Measurements from ENCODE around the gene PRDM11.

PRDM11 gene

GRCh38 chr11:45142241-45143055 is 4.0 kb upstream of the PRDM11 start:
- no peak for DNase-seq

DNA sequence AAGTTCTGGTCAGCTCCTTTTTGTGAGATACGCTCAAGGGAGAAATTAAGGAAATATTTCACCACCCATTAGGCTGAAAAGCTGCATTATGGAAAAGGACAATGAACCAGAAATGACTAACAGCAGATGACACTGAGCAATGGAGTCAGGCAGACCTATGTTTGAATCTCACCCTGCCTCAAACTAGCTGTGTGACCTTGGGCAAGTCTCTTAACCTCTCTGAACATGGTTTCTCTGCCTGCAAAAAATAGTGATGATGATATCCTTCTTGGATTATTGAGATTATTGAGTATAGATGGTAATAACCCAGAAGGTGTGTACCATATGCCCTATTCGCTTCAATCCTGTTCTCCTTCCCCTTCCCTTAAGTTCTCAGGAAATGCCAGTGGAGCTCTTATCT is 2.9 kb upstream of the PRDM11 start:
- DNase-seq = no peak

DNA sequence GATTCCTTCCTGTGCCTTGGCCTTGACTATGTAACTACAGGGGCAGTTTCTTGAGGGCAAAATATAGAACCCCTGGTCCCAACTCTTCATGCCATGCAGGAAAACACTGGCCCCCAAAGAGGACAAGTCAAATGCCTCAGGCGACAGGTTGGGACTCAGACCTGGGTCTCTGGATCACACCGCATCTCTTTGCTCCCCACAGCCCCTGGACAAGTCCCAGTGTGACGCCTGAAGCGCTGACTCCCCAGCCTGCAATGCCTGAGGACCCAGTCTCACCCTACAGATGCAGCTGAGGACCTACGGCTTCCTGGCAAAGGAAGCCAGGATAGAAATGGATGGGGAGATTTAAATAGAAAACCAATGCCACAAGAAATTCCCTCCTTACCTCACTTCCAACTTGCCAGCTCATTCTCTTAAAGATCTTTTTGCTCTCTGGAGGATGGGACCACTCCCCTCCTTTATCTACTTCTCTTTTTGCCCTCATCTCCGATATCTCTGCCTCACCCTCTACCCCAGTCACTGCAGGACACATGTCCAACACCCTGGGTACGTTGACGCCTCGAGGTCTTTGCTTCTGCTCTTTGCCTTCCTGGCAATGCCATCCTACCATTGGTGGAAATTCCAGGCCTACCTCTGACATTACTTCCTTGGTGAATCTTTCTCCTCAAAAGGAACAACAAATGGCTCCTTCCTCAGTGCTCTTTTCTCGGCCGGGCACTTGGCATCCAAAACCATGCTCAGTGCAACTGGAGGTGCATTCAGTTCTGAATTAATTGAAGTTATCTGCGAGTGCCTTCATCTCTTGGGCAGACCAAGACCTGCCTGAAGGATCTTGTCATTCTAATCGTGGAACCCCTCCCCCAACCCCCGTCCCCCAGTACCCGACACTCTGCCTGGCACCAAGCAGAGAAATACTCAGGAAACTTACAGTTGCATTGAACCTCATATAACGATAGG is 2.0 kb upstream of the PRDM11 start:
- DNase-seq = no peak

GRCh38 chr11:45145083-45145378 is 1.4 kb upstream of the PRDM11 start:
- no peak for DNase-seq

DNA sequence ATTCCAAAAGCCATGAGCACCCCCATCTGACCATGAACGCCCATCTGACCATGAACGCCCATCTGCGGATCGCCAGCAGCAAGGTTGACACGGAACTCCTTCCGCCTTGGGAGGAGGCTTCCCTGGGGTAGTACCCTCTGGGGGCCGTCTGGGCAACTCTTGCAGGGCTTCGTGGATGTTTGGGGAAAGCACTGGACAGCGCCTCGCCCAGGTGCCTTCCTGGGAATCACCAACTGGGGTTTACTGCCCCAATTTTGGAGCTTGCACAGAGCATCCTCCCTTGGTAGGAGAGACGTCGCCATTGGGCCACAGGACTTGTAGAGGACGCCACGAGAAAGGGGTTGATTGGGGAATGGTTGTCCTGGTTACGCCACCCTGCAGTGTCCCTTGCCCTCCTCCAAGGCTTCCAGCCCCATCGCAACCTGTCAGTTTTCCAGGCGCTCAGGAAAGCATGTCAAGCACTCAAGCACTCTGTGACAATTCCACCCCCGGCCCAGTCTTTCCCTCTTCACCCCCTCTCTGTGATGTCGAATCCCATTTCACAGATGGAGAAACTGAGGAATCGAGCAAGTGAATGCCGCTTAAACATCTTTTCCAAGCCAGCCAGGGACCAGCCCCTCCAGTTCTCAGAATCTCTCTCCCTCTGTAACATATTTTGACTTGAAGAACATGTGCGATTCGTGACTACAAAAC is 914 bp upstream of the PRDM11 start:
- DNase-seq = peak; percentile 44

GRCh38 chr11:45147017-45147728 is 734 bp downstream of the PRDM11 start:
- DNase-seq = peak; percentile 89

GRCh38 chr11:45147891-45148675 is 1.6 kb downstream of the PRDM11 start:
- DNase-seq = no peak

DNA sequence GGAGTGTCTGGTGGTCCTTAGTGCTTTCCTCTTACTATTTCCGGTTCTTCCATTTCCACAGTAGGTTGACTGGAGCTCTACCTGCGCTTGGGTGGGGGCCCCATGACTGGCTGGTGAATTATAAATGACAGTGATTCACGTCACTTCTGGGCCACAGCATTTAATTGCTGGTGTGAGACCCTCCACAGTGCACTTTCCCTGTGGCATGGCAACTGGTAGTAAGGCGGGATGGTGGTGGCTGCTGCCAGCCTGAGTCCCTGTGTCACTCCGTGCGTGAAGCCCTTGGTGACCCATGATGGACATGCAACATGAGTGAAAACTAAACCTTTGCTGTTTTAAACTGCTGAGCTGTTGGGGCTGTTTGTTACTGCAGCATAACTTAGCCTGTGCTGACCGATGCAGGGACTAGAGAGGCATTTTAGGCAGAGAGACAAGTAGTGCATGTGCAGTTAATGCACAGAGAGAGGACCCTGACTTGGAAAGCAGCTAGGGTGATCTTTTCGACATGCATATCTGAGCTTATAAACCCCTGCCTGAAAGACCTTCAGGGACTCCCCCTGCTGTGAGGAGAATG is 3.1 kb downstream of the PRDM11 start:
- no peak for DNase-seq

- DNase-seq = no peak
Measured at GRCh38 chr11:45150301-45150700, 3.9 kb downstream of the PRDM11 start.

GRCh38 chr11:45150943-45151342 is 4.5 kb downstream of the PRDM11 start:
- no peak for DNase-seq

DNA sequence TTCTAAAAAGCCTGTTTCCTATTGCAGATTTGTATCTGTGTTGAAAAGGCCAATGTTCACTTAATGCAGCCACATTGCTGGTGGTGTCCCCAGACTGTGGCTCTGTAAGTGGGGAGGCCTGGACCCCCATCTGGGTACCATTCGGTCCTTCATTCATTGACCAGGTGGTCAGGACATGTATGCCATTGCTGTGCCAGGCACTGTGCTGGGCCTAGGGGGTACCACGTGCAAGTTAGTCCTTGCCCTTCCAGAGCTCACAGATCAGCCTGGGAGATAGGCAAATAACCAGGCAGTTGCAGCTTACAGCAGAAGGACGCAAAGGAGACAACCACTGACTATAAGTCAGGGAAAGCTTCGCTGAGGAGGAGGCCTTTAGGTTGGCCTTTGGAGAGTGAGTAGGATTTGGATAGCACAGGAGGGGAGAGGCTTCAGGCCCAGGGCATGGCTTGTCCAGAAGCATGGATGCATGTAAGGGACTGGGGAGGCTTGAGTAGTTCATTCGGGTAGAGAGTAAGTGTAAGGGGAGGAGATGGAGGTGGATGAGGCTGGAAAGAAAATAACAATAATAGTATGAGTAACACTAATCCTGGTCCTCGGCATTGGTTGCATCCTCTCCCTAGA is 5.0 kb downstream of the PRDM11 start:
- no peak for DNase-seq

DNA sequence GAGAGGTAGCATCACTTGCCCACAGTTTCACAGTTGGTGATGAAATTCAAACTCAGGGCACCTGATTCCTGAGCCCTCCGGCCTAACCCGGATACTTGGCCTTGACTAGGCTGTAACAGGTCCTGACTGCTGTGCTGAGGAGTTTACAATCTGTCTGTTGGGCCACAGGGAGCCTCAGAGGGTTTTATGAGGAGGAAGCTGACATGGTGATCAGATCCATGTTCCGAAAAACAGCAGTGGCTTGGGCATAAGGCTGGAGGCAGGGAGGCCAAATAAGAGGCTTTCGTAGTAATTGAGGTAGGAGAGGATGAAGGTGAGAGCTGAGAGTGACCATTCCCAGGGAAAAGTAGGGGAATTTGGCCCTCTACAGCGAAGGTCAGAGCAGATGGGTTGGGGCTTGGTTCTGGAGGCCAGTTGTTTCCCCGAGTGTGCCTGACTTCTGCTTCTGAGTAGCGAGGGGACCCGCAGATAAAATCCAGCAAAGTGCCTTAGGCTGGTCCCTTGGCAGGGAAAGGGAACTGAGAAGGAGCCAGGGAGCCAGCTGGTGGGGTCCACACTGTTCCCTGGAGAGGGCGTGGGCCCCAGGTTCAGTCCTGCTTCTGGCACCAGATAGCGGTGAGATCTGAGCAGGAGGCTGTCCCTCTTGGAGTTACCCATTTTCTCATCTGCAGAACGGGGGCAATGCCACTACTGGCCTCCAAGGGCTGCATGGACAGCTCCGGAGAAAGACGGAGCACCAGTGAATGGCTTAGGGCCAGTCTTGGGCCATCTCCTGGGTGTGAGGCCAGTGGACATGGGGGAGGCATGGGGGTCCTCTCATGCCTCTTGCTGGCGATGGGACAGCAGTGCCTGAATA is 6.5 kb downstream of the PRDM11 start:
- DNase-seq = no peak

- DNase-seq = no peak
Measured at GRCh38 chr11:45154276-45154675, 7.8 kb downstream of the PRDM11 start.

- DNase-seq = no peak
Measured at GRCh38 chr11:45155058-45155551, 8.7 kb downstream of the PRDM11 start.

GRCh38 chr11:45155627-45156180 is 9.3 kb downstream of the PRDM11 start:
- DNase-seq = no peak

DNA sequence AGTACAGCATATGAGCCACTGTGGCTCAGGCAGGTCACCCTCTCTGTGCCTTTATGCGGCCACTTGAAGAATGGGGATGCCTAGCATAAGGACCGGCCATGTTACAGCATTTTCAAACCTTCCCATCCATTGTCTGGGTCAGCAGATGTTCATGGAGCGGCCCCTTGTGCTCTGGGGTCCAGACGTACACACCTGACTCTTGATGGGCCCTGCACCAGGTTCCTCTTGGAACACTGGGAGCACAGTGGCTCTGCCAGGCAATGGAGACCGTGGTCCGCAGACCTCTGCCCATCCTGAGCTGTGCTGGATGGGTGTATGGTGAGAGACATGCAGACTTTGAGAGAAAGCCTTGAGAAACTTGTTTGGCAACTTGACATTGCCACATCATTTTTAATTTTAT is 9.8 kb downstream of the PRDM11 start:
- DNase-seq = no peak

DNA sequence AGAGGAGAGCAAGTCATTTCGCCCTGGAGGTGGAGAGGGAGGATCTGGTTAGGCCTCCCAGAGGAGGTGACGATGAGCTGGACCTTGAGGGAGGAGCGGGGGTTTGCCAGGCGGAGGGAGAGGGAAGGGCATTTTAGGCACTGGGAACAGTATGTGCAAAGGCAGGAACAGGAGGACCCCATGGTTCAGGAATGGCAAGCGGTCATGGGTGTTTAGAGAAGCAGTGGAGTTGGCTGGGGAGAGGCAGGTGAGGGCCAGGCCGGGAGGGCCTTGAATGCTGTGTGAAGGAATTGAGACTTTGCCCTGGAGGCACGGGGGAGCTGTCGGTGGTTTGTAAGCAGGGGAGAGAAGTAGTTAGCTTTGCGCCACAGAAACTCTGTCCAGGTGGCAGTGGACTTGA is 10.3 kb downstream of the PRDM11 start:
- DNase-seq = no peak

DNA sequence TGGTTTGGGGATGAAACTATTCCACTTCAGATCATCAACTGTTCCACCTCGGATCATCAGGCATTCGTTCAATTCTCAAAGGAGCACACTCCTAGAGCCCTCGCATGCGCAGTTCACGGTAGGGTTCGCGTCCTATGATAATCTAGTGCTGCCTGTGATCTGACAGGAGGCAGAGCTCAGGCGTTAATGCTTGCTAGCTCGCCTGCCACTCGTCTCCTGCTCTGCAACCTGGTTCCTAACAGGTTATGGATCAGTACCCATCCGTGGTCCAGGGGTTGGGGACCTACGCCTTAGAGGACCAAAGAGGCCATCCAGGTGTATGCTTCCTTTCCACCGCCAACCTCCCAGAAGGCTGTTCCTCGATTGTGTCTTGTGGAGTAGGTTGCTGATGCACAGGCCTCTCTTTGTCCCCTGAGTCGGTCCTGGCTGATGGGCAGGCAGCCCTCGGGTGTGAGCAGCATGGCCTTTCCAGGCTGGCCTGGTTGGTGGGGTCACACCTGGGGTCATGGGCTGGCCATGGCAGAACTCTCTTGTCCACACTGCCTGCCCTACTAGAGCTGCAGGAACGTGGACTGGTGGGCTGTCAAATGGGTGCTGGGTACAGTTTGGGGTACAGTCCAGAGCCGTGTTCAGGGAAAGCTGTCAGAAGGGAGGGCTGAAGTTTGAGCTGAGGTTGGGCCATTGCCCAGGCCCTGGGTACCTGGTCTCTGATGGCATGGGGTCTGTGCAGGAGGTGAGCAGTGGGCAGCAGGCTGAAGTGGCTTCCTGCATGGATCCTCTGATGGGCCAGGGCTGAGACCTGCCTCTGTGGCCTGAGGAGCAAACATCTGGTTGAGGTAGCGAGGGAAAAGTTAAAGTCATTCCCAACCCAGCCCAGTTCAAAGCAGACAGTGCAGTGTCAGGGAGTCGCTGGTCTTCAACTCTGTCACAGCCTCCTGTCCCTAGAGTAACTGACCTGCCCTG is 11.1 kb downstream of the PRDM11 start:
- no peak for DNase-seq
